ENCODE data around the gene NTMT2. TPM values are rescaled to one million over a fixed set of nuclear protein-coding genes. Genes with fewer than 3 reads are reported as not detected.

Gene NTMT2
- total RNA-seq, 4 donors from 2014 or later = not detected

DNA sequence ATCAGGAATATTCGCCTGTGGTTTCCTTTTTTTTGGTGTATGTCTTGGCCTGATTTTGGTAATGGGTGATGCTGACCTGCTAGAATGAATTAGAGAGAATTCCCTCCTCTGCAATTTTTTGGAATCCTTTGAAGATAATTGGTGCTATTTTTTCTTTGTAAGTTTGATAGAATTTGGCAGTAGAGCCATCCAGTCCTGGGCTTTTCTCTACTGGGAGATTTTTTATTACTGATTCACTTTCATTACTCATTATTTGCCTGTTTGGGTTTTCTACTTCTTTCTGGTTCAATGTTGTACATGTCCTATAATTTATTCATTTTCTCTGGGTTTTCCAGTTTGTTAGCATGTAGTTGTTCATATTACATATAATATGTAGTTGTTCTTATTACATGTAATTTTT, 48.7 kb downstream of the NTMT2 start:
- in situ Hi-C loops (cut with MboI; ENCODE audit: low sequenced_read_pairs in 4 of 4) = no loop called here
- Histone ChIP-seq H3K36me3 (no peaks in the 10 kb centered on the region), H3K4me3 (no peak overlapping the region), H3K27ac (no peak overlapping the region), H3K9me3 (no peaks in the 10 kb centered on the region), H3K27me3 (no peaks in the 10 kb centered on the region), H3K4me1 (peaks cover 0 to under 1% of the 10 kb centered on the region in 2 donors)
- TF ChIP-seq CTCF (IDR thresholded peaks at IDR 0.05 in 4 of 5, conservative IDR thresholded peaks at IDR 0.05 in 1 of 5) (no peak), POLR2A (IDR thresholded peaks at IDR 0.05) (no peak)
- ATAC-seq (no peak), DNase-seq (no peak)
- intact Hi-C loops (cut with DNase I; ENCODE audit: low total_unique reads) = no loop called here

DNA sequence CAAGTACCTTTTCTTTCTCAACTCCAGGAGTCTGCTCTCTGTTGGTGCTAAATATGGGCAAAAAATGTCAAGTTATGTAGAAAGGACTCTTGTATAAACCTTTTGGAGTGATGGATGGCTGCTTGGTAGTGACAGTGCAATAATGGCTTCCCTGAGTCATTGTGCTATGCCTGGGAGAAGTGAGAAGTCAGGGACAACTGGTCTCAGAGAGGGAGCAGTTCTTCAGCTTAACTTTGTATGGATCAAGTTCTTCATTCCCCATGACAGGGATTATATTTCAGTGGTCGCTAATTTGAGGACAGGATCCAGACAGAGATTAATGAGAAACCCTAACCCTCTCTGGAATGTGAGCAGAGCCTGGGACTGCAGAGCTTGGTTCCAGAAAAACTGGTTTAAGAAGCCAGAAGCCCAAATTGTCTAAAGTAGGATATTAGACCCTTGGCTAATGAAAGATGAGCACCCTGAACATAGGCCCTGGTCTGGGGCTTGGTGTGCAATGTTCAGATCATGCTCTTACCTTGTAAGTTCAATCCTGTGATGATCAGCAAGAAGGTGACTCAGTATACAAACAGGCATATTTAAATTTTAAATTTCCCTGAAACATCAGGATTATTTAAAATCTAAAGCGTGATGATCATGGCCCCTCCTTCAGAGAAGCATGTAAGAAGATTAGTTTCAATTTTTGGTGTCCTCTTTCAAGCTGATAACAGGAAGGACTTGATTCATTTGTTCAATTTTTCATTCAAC, 50.9 kb downstream of the NTMT2 start:
- no peaks in the 10 kb centered on the region for H3K9me3 ChIP-seq
- intact Hi-C loops (cut with DNase I; ENCODE audit: low total_unique reads) = no loop called here
- no peak overlapping the region for H3K4me3 ChIP-seq
- H3K27ac ChIP-seq = no peak overlapping the region
- DNase-seq (no peak), ATAC-seq (no peak)
- H3K4me1 ChIP-seq = peaks cover 0 to 10% of the 10 kb centered on the region in 2 donors
- in situ Hi-C loops (cut with MboI; ENCODE audit: low sequenced_read_pairs in 4 of 4) = no loop called here
- H3K36me3 ChIP-seq = no peaks in the 10 kb centered on the region
- no peaks in the 10 kb centered on the region for H3K27me3 ChIP-seq
- TF ChIP-seq POLR2A (IDR thresholded peaks at IDR 0.05) (no peak), CTCF (IDR thresholded peaks at IDR 0.05 in 4 of 5, conservative IDR thresholded peaks at IDR 0.05 in 1 of 5) (no peak)

DNA sequence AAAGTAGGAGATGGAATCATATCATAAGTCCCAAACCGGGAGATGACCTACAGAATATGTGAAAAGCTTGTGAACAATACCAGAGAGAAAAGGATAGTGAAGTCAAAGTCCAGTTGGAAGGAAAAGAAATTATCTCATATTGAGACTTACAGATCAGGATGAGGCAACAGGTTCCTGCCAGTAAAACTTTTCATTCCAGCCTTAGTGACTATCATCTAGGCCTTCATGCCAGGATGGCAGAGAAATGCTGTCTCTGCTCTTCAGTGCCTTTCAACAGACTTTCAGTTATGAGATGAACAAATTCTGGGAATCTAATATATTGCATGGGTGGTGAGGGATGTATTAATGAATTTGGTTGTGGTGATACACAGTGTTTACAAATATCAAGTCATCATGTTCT, 52.3 kb downstream of the NTMT2 start:
- Histone ChIP-seq H3K36me3 (no peaks in the 10 kb centered on the region), H3K9me3 (no peaks in the 10 kb centered on the region), H3K4me3 (no peak overlapping the region), H3K27me3 (no peaks in the 10 kb centered on the region), H3K27ac (no peak overlapping the region), H3K4me1 (peaks cover 0 to 10% of the 10 kb centered on the region in 2 donors)
- ATAC-seq = no peak
- TF ChIP-seq CTCF (IDR thresholded peaks at IDR 0.05 in 4 of 5, conservative IDR thresholded peaks at IDR 0.05 in 1 of 5) = no peak
- TF ChIP-seq POLR2A (IDR thresholded peaks at IDR 0.05) = no peak
- DNase-seq = no peak
- in situ Hi-C loops (cut with MboI; ENCODE audit: low sequenced_read_pairs in 4 of 4) (no loop called here), intact Hi-C loops (cut with DNase I; ENCODE audit: low total_unique reads) (no loop called here)

- Histone ChIP-seq H3K9me3 (no peaks in the 10 kb centered on the region), H3K27me3 (no peaks in the 10 kb centered on the region), H3K27ac (no peak overlapping the region), H3K4me1 (peaks cover 0 to 10% of the 10 kb centered on the region in 2 donors), H3K36me3 (no peaks in the 10 kb centered on the region), H3K4me3 (no peak overlapping the region)
- intact Hi-C loops (cut with DNase I; ENCODE audit: low total_unique reads) = no loop called here
- ATAC-seq = no peak
- in situ Hi-C loops (cut with MboI; ENCODE audit: low sequenced_read_pairs in 4 of 4) = no loop called here
- no peak for DNase-seq
- TF ChIP-seq CTCF (IDR thresholded peaks at IDR 0.05 in 4 of 5, conservative IDR thresholded peaks at IDR 0.05 in 1 of 5) = no peak
- no peak for TF ChIP-seq POLR2A (IDR thresholded peaks at IDR 0.05)
Observed at GRCh38 chr1:170198584-170198983, 52.8 kb downstream of the NTMT2 start.

DNA sequence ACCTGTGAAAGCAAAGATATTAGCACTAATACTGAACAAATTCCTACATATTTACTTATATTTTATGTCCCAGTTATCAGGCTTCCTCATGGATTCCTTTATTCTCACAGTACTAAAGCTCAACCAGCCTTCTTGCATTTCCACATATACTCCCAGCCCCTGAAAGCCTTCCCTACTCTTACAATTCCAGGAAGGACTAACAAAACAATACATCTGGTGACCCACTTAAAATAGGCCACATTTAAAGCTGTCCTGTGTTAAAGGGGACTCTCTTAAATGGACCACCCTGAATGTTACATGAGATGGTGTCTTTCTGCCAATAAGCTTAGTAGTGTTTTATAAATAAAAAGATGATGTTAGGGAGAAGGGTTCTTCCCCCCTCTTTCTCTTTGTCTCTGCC, 54.4 kb downstream of the NTMT2 start:
- Histone ChIP-seq H3K4me1 (peaks cover 0 to 10% of the 10 kb centered on the region in 2 donors), H3K27me3 (no peaks in the 10 kb centered on the region), H3K27ac (peak overlapping the region; percentile 23 to 43 (median 38)), H3K4me3 (no peak overlapping the region), H3K9me3 (no peaks in the 10 kb centered on the region), H3K36me3 (no peaks in the 10 kb centered on the region)
- no peak for ATAC-seq
- intact Hi-C loops (cut with DNase I; ENCODE audit: low total_unique reads) (no loop called here), in situ Hi-C loops (cut with MboI; ENCODE audit: low sequenced_read_pairs in 4 of 4) (no loop called here)
- no peak for DNase-seq
- TF ChIP-seq CTCF (IDR thresholded peaks at IDR 0.05 in 4 of 5, conservative IDR thresholded peaks at IDR 0.05 in 1 of 5) (no peak), POLR2A (IDR thresholded peaks at IDR 0.05) (no peak)
